Pancreas (tissue), 10 donors: ENCODE results near the gene TRIM66. TPM values are rescaled to one million over a fixed set of nuclear protein-coding genes. Genes with fewer than 3 reads are reported as not detected.

Experiments used
- ATAC-seq, 4 donors: fragments of 200-7000 bp; cut with Tn5 transposase; one replicate each; pipeline versions ENCODE4 v1.8.0 to v1.9.1; 2020; ENCODE audit warnings: mild to moderate bottlenecking in 4 of 4, moderate library complexity in 4 of 4
- DNase-seq, 6 donors: peaks; one replicate each; pipeline ENCODE4 v3.0.0-alpha.2; 2020
- FAIRE-seq: peaks from 2 replicates; lab custom pipeline; 2012; peaks lifted over from hg19 to GRCh38; lab: Jason Lieb, UNC
- H3K27ac ChIP-seq, 4 donors: fragments of 200-600 bp; sonication (generic); 1 replicate in 3 of 4; 2 replicates in 1 of 4; pipeline versions ENCODE4 v1.5.0 to v1.8.0; 2020
- H3K27me3 ChIP-seq, 4 donors: fragments of 200-600 bp; one replicate each; pipeline ENCODE4 v1.8.0; 2021
- H3K36me3 ChIP-seq, 3 donors: fragments of 200-600 bp; sonication (generic) in 1 of 3; one replicate each; pipeline versions ENCODE4 v1.5.0 to v1.8.0; 2020 to 2021
- H3K4me1 ChIP-seq, 3 donors: fragments of 200-600 bp; one replicate each; pipeline ENCODE4 v1.8.0; 2021
- H3K4me3 ChIP-seq, 4 donors: fragments of 200-600 bp; sonication (generic) in 2 of 4; one replicate each; pipeline versions ENCODE4 v1.5.0 to v1.8.0; 2020 to 2021
- H3K9me3 ChIP-seq, 4 donors: fragments of 200-600 bp; one replicate each; pipeline ENCODE4 v1.8.0; 2021
- CTCF ChIP-seq, 4 donors: fragments of 200-600 bp; sonication (generic) in 3 of 4; IDR thresholded peaks; one replicate each; pipeline versions ENCODE4 v1.5.0 to v1.8.0; 2021; ENCODE audit warnings: antibody characterized with exemption in 4 of 4
- WGBS, 2 donors: extraction: QIAGEN DNeasy Blood & Tissue Kit; methylation state at CpG; one replicate each; pipeline ENCODE4 v1.1.7; 2013; 5-methylcytosine and 5-hydroxymethylcytosine counted together
- intact Hi-C, 3 donors: fragments of 100-400 bp; cut with DNase I; formaldehyde crosslinking; loops; one replicate each; pipeline versions ENCODE4 v1.11.1 to v1.14.2; 2022
- polyA plus RNA-seq, 2 donors: library from polyadenylated mRNA; stranded (reverse); fragments of 200-250 nt; gene quantifications; one replicate each; pipeline ENCODE4 v1.2.3, GENCODE V29; 2013
- total RNA-seq, 6 donors: library from RNA; stranded (reverse); fragmentation: NEBNext Ultra II Directional in 4 of 6; extraction: Animal tissue kit (Norgen Biotek cat#: 25700) in 4 of 6; gene quantifications; one replicate each; pipeline versions ENCODE4 v1.2.1 to v1.2.4, GENCODE V29; 2021 to 2023
- donor health status: healthy with polysubstance abuse.
- donor health status: DM: no; HTN: no; CAD: no; lungs with moderate emphysema.
- donor health status: DM: no; HTN: no; CAD: no.
- donor health status: control.
- donor health status: control.
- donor health status: Bipolar disorder and iron deficiency.
- donor health status: DM: yes; HTN: yes; CAD: no.
- donor health status: DM: no; HTN: no; CAD: no.
- donor health status: DM: no; HTN: no; CAD: no.
- donor health status: DM: yes; HTN: yes; CAD: no.

The TRIM66 gene
- total and polyA plus RNA-seq, 8 donors, result 4.1 to 13.1 (median 9.8) TPM

- ATAC-seq (no peak), FAIRE-seq (no peak), DNase-seq (peak in 1 of 6 donors; percentile 20)
- H3K4me3 ChIP-seq, result no peak overlapping the region
- H3K27ac ChIP-seq, result no peak overlapping the region
- intact Hi-C loops, result no loop called here
- H3K36me3 ChIP-seq, result peaks cover 0 to 14% (median 5%) of the 10 kb centered on the region in 3 donors
- no peak for TF ChIP-seq CTCF (IDR thresholded peaks at IDR 0.05)
- H3K4me1 ChIP-seq, result peaks cover 24 to 31% (median 28%) of the 10 kb centered on the region in 3 donors
- no peaks in the 10 kb centered on the region for H3K27me3 ChIP-seq
- WGBS, 2 donors, result 84 to 89% methylated on average over 5 of the region's 5 CpGs
- no peaks in the 10 kb centered on the region for H3K9me3 ChIP-seq
Observed at GRCh38 chr11:8711895-8712442, 29.5 kb upstream of the TRIM66 start.

- FAIRE-seq (no peak), ATAC-seq (no peak), DNase-seq (no peak)
- Histone ChIP-seq H3K27ac (peak overlapping the region in 3 of 4 donors; percentile 2 to 78 (median 62)), H3K4me1 (peaks cover 27 to 32% (median 29%) of the 10 kb centered on the region in 3 donors), H3K36me3 (peaks cover 0 to 8% (median 5%) of the 10 kb centered on the region in 3 donors), H3K27me3 (no peaks in the 10 kb centered on the region), H3K9me3 (no peaks in the 10 kb centered on the region), H3K4me3 (no peak overlapping the region)
- intact Hi-C loops, result loop anchor here in 1 of 3 donors (10.0 kb wide), 1 partner anchor 105 kb away; a partner anchor contains a TSS
- TF ChIP-seq CTCF (IDR thresholded peaks at IDR 0.05), result no peak
- 68 to 83% methylated on average over 4 of the region's 4 CpGs for WGBS, 2 donors
Observed at GRCh38 chr11:8709777-8710176, 27.3 kb upstream of the TRIM66 start.

GRCh38 chr11:8709002-8709672 is 26.7 kb upstream of the TRIM66 start:
- ATAC-seq, result peak in 3 of 4 donors; percentile 10 to 37 (median 25)
- peak; percentile 65 for FAIRE-seq
- peak overlapping the region; percentile 62 to 78 (median 66) for H3K27ac ChIP-seq
- intact Hi-C loops, result loop anchor here in 1 of 3 donors (10.0 kb wide), 1 partner anchor 106 kb away; a partner anchor contains a TSS
- H3K4me3 ChIP-seq, result no peak overlapping the region
- TF ChIP-seq CTCF (IDR thresholded peaks at IDR 0.05), result no peak
- 40 to 42% methylated on average over 12 of the region's 12 CpGs for WGBS, 2 donors
- DNase-seq, result peak in 4 of 6 donors; percentile 56 to 81 (median 72)
- no peaks in the 10 kb centered on the region for H3K9me3 ChIP-seq
- H3K36me3 ChIP-seq, result peaks cover 0 to 11% (median 4%) of the 10 kb centered on the region in 3 donors
- H3K4me1 ChIP-seq, result peaks cover 27 to 32% (median 29%) of the 10 kb centered on the region in 3 donors
- H3K27me3 ChIP-seq, result no peaks in the 10 kb centered on the region

GRCh38 chr11:8707541-8708191 is 25.2 kb upstream of the TRIM66 start:
- TF ChIP-seq CTCF (IDR thresholded peaks at IDR 0.05), result no peak
- Histone ChIP-seq H3K27ac (peak overlapping the region; percentile 62 to 78 (median 66)), H3K9me3 (no peaks in the 10 kb centered on the region), H3K27me3 (no peaks in the 10 kb centered on the region), H3K4me1 (peaks cover 27 to 32% (median 29%) of the 10 kb centered on the region in 3 donors), H3K36me3 (peaks cover 0 to 15% (median 0%) of the 10 kb centered on the region in 3 donors), H3K4me3 (no peak overlapping the region)
- FAIRE-seq (no peak), ATAC-seq (peak; percentile 92 to 95 (median 94)), DNase-seq (peak; percentile 84 to 97 (median 94))
- intact Hi-C loops, result loop anchor here in 1 of 3 donors (10.0 kb wide), 1 partner anchor 107 kb away; a partner anchor contains a TSS
- WGBS, 2 donors, result 13 to 18% methylated on average over 10 of the region's 10 CpGs
